HFFc6 (cell line): ENCODE results near the gene PIK3R1. TPM values are rescaled to one million over a fixed set of nuclear protein-coding genes. Genes with fewer than 3 reads are reported as not detected.

Experiments used
- DNase-seq: peaks from one replicate; pipeline ENCODE4 v3.0.0-alpha.2; 2018
- H3K27ac Mint-ChIP-seq: 2 replicates; pipeline ENCODE4 v1.8.0; 2020; ENCODE audit warnings: mild to moderate bottlenecking, mixed read lengths
- H3K27me3 Mint-ChIP-seq: 2 replicates; pipeline ENCODE4 v1.8.0; 2021; ENCODE audit warnings: mild to moderate bottlenecking, moderate library complexity, mixed read lengths; ENCODE audit not compliant: insufficient read depth
- H3K36me3 Mint-ChIP-seq: 2 replicates; pipeline ENCODE4 v1.8.0; 2021; ENCODE audit warnings: low read depth, mixed read lengths
- H3K4me1 Mint-ChIP-seq: 2 replicates; pipeline ENCODE4 v1.8.0; 2020; ENCODE audit warnings: low read depth, mixed read lengths
- H3K4me3 Mint-ChIP-seq: 2 replicates; pipeline ENCODE4 v1.8.0; 2020; ENCODE audit warnings: mild to moderate bottlenecking, moderate library complexity, mixed read lengths
- H3K9me3 Mint-ChIP-seq: 2 replicates; pipeline ENCODE4 v1.8.0; 2020; ENCODE audit warnings: mild to moderate bottlenecking, mixed read lengths
- total RNA-seq, 6 experiments: library from RNA; stranded (reverse); fragmentation: NEBNext Ultra II Directional; extraction: Animal tissue kit (Norgen Biotek cat#: 25700); gene quantifications; 2 replicates in 1 of 6; 3 replicates in 5 of 6; pipeline ENCODE4 v1.2.3, GENCODE V29; 2021
- TF ChIP-seq, protein P1 (sequence below): fragments of 200-600 bp; sonication (generic); IDR thresholded peaks from 2 replicates; pipeline ENCODE4 v1.5.0; 2021; ENCODE audit warnings: antibody characterized with exemption, mild to moderate bottlenecking

The PIK3R1 gene
- total RNA-seq, 6 experiments from 2014 or later: 19.6 to 26.4 (median 22.4) TPM

DNA sequence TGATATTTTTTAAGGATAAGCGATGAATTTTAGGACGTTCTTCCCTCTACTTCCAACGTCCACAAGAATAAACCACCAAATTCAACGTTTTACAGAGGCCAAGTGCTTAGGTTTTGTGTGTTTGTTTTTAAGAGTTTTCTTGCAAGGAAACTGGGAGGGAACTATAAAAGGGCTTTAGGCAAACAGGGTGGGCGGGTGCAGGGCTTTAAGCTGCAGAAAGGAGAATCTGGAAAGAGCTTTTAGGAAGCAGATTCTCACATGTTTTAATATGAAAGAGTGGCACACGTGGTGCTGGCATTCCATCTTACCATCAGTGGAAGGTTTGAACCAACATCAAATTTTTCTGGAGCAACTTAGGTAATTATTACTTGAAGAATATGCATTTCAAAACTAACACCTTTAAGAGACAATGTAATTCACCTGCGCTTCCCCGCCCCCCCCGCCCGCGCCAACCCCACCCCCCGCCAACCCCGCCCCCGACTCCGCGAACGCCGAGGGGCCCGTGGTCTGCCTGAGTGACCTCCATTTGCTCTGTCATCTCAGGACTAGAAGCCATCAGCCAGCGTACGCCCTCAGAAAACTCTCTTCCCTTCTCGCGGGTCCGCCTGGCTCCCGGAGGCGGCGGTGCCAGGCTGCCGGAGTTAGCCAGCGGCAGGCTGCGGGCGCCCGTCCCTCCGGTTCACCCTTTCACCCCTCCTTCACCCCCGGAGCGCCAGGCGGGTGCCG is 911 bp upstream of the PIK3R1 start:
- DNase-seq: no peak
- TF ChIP-seq, protein P1, sequence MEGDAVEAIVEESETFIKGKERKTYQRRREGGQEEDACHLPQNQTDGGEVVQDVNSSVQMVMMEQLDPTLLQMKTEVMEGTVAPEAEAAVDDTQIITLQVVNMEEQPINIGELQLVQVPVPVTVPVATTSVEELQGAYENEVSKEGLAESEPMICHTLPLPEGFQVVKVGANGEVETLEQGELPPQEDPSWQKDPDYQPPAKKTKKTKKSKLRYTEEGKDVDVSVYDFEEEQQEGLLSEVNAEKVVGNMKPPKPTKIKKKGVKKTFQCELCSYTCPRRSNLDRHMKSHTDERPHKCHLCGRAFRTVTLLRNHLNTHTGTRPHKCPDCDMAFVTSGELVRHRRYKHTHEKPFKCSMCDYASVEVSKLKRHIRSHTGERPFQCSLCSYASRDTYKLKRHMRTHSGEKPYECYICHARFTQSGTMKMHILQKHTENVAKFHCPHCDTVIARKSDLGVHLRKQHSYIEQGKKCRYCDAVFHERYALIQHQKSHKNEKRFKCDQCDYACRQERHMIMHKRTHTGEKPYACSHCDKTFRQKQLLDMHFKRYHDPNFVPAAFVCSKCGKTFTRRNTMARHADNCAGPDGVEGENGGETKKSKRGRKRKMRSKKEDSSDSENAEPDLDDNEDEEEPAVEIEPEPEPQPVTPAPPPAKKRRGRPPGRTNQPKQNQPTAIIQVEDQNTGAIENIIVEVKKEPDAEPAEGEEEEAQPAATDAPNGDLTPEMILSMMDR: no peak
- Mint-ChIP-seq H3K4me3 (peak overlapping the region; percentile 94), H3K36me3 (peaks cover 14% of the 10 kb centered on the region), H3K9me3 (peaks cover 13% of the 10 kb centered on the region), H3K27me3 (peaks cover 3% of the 10 kb centered on the region), H3K4me1 (peaks cover 38% of the 10 kb centered on the region), H3K27ac (peak overlapping the region; percentile 90)

DNA sequence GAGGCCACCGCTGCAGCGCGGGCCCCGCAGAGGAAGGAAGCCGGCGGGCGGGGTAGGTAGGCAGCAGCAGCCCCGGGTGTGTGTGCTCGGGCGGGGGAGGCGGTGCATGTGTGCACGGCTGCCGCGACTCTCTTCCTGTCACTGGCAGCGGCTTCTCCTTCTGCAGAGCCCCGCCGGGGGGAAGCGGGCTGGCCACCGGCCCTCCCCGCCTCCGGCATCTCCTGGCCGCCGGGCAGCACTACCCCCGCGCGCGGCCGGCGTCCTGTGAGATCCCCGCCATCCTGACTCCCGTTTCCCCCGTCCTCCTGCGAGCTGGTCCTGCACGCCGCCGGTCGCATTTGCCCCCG is 315 bp downstream of the PIK3R1 start:
- H3K27ac Mint-ChIP-seq: no peak overlapping the region
- peaks cover 39% of the 10 kb centered on the region for H3K4me1 Mint-ChIP-seq
- no peaks in the 10 kb centered on the region; the same call in 1 of the 2 replicates for H3K27me3 Mint-ChIP-seq
- DNase-seq: no peak
- H3K36me3 Mint-ChIP-seq: peaks cover 19% of the 10 kb centered on the region
- peaks cover 9% of the 10 kb centered on the region for H3K9me3 Mint-ChIP-seq
- TF ChIP-seq, protein P1: no peak
- H3K4me3 Mint-ChIP-seq: peak overlapping the region; percentile 94

DNA sequence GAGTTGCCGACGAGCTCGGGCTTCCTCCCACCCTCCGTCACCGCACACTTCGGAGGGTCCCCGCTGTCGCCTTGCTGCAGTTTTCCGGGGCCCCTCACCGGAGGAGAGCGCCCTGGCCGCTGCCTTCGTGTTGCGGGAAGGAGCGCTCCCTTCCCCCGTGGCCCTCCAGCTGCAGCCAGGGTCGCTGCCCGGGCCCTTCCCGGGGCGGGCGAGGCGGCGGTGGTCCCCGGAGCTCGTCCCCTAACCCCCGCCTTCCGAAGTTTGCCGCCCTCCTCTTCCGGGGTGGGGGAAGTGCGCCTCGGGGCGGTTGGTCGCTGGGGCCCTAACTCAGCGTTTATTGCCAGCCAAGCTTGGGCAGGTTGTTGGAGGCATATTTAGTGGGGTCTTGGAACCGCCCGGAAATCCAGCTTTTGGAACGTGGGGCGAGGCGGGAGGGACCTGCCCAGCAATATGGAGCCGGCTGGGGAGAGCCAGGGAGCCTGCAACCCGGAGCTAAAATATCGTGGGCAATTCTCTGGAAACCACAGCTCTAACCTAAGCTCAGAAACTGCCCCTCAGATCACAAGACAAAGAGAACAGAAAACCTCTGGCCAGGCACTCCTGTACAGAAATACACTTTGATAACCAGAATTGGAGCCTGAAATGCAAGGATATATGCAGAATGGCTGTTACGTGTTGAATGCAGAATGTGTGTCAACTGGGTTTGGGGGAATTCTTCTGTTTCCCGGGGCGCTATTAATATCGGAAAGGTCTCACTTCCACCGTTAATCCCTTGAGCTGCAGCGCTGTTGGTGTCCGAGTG is 890 bp downstream of the PIK3R1 start:
- peak overlapping the region; percentile 94 for H3K4me3 Mint-ChIP-seq
- peaks cover 3% of the 10 kb centered on the region for H3K9me3 Mint-ChIP-seq
- TF ChIP-seq, protein P1: no peak
- H3K36me3 Mint-ChIP-seq: peaks cover 13% of the 10 kb centered on the region
- no peak for DNase-seq
- no peaks in the 10 kb centered on the region; the same call in 1 of the 2 replicates for H3K27me3 Mint-ChIP-seq
- peak overlapping the region; percentile 74 for H3K27ac Mint-ChIP-seq
- H3K4me1 Mint-ChIP-seq: peaks cover 39% of the 10 kb centered on the region

DNA sequence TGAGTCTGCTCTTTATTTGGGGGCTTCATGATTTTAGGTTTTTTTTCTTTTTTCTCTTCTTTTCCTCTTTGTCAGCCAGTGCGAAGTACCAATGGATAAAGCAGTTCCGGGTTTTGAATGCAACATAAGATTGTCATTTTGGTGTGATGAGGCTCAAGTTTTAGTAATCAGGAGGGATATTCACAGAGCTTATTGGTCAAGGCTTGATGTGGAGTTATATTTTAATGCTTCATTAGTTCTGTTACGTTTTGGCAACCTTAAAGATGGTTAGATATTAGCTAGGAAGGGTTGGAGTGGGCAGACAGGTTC is 1.4 kb downstream of the PIK3R1 start:
- Mint-ChIP-seq H3K4me1 (peaks cover 40% of the 10 kb centered on the region), H3K27me3 (no peaks in the 10 kb centered on the region; the same call in none of the 2 replicates), H3K36me3 (peaks cover 8% of the 10 kb centered on the region; the same call in 1 of the 2 replicates), H3K9me3 (no peaks in the 10 kb centered on the region), H3K27ac (peak overlapping the region; percentile 74), H3K4me3 (peak overlapping the region; percentile 94)
- no peak for DNase-seq
- TF ChIP-seq, protein P1: no peak

DNA sequence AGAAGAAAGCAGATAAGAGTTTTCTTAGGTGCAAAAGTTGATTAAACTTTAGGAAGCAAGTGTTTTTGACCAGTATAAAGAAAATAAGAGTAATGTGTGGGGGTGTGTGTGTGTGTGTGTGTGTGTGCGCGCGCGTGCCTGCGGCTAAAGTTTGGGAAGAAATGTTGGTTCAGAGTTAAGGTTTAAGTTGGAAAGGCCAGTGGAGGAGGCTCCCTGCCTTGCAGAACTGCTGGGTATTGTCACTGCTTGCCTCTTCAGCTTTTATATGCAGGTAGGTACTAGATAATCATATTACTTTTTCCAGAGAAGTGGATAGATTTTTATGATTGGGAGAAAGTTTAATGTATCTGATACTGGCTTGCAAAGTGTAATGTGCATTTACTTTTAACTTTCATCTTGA is 2.0 kb downstream of the PIK3R1 start:
- no peaks in the 10 kb centered on the region; the same call in none of the 2 replicates for H3K27me3 Mint-ChIP-seq
- no peaks in the 10 kb centered on the region for H3K9me3 Mint-ChIP-seq
- DNase-seq: no peak
- H3K4me3 Mint-ChIP-seq: peak overlapping the region; percentile 94
- H3K27ac Mint-ChIP-seq: no peak overlapping the region
- peaks cover 45% of the 10 kb centered on the region for H3K4me1 Mint-ChIP-seq
- peaks cover 5% of the 10 kb centered on the region; the same call in 1 of the 2 replicates for H3K36me3 Mint-ChIP-seq
- TF ChIP-seq, protein P1: no peak
